GM21825 (cell line): ENCODE measurements around the gene EXOSC3.
"Not testable (repeated sequence)": the region's sequence is repeated elsewhere in the genome, so short reads cannot be mapped to it uniquely, and the experiment has no call there.

Experiments used
- ATAC-seq: cut with Tn5 transposase; IDR thresholded peaks from one replicate; pipeline ENCODE4 v1.9.1; 2021; ENCODE audit warnings: mild to moderate bottlenecking, moderate library complexity; ENCODE audit not compliant: unreplicated experiment

The EXOSC3 gene

DNA sequence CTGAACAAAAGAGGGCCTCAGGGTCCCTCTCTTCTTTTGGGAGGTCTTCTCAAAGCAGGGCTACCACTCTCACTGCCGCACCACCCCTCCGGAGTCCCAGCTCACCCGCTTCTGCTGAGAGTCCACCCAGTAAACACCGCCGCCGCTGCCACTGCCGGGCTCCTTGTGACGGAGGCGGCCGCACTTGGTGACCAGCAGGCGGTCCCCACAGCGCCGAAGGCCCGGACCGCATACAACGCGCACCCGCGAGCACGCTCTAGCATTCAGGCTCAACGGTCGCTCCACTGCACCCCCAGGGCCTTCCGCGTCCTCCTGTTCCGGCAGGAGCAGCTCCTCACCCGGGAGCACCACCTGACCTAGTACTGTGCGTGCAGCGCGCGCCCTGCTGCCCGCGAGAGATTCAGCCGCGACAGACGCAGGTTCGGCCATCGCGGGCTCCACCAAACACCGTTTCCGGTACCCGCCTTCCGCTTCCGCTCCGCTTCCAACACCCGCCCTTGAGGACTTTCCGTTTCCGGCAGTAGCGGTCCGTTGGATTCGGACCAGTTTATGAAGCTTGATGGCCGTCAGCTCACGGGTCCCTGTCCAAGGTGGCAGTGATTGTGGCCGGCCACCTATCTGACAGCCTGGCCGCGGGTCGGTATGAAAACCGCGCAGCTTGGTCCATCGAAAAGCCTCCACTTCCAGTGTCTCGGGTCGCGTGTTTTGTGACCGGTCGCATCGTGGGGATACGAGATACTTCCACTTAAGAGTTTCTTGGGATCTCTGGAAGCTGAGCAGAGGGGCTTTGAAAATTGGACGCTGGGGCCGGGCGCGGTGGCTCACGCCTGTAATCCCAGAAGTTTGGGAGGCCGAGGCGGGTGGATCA is at the start of gene EXOSC3:
TSS of gene EXOSC3 (minus strand) at position 449 of the 868 bp plus-strand sequence. CDS start at position 429, 20 bp downstream.
- ATAC-seq, result peak; percentile 92

DNA sequence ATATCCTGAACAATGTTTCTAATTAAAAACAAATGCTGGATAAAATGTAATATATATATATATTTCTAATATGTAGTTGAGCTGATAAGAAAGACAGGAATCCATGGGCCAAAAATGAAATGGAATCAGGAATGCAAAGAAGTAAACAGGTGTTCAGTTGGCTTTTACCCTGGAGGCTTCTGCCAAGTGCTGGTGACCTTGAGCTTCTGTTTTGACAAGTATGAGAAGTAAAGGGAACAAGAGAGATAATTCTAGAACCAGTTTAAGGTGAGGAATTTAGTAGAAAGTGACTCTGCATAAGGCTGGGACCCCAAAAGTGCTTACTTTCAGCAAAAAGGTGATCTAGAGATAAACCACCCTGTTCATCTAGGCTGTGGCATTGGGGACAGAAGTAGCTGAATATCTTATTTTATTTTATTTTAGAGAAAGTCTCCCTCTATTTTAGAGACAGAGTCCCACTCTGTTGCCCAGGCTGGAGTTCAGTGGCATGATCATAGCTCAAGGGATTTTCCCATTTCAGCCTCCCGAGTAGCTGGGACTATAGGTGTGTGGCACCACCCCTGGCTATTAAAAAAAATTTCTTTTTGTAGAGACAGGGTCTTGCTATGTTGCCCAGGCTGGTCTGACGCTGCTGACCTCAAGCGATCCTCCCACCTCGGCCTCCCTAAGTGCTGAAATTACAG is 42.8 kb upstream of the EXOSC3 start:
- ATAC-seq, result no peak

DNA sequence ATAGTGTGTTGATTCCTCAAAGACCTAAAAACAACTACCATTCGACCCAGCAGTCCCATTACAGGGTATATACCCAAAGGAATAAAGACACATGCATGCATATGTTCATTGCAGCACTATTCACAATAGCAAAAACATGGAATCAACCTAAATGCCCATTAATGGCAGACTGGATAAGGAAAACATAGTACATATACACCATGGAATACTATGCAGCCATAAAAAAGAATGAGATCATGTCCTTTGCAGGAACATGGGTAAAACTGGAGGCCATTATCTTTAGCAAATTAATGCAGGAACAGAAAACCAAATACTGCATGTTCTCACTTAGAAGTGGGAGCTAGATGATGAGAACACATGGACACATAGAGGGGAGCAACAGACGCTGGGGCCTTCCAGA is 40.3 kb upstream of the EXOSC3 start:
- not testable (repeated sequence) for ATAC-seq

DNA sequence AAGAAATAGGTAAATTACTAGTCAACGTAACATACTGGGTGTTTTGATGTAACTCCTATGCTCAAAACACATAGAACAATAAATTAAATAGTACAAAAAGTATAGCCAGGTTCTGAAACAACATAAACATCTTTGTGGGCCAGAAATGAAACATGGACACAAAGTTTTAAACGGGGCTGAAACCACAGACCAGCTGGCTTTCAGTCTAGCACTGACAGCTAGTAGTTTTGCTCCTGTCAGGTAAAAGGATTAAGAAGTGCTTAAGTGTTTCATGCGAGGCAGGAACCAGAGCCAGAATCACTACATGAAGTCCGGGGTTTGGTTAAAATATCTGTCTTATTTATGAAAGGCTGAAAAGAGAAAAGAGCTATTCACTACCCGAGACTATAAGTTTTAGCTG is 35.3 kb upstream of the EXOSC3 start:
- ATAC-seq, result no peak

DNA sequence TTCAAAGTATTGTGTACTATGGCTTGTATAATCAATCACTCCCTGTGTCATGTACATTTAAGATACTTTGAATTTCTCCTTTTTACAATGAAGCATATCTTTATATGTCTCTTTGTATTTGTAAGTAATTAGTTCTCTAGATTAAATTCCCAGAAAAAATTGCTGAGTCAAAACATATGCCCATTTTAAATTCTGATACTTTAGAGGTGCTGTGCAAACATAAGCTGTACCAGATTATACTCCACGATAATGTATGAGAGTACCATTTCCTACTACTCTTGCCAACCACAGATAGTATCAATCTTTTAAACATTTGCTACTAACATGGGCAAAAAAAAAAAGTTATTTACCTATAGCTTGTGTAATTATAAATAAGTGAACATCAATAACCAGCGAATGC is 34.0 kb upstream of the EXOSC3 start:
- ATAC-seq, result no peak

DNA sequence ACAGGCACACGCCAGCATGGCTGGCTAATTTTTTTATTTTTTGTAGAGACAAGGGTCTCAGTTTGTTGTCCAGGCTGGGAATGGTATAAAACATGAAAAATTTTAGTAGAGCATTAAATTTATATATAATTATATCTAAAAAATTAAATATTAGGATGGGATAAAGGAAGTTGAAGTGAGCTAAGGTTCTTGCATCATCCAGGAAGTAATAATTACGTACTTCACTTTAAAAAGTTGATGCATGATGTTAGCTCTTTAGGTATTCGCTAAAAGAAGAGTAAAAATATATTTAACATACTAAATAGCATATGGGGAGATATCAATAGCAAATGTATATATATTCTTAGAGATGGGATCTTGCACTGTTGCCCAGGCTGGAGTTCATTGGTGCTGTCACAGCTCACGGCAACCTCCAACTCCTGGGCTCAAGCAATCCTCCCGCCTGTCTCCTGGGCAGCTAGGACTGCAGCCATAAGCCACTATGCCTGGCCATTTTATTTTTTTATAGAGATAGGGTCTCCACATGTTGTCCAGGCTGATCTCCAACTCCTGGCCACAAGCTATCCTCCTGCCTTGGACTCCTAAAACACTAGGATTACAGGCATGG is 28.0 kb upstream of the EXOSC3 start:
- no peak for ATAC-seq

DNA sequence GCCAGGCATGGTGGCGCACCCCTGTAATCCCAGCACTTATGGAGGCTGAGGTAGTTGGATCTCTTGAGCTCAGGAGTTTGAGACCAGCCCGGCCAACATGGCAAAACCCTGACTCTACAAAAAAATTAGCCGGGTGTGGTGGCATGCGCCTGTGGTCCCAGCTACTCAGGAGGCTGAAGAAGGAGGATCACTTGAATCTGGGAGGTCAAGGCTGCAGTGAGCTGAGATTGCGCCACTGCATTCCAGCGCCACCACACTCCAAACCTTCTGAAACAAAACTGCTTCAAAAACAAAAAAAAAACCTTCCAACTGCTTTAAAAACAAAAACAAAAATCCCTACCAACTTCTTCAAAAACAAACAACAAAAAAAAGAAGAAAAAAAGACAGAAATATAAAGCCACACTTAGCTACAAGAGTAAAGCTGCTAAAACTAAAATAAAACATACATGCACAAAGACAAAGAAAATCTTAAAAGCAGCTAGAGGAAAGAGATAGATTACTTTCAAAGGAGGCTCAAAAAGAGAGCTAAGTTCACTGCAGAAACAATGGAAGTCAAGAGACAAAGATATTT is 27.1 kb upstream of the EXOSC3 start:
- ATAC-seq, result no peak

DNA sequence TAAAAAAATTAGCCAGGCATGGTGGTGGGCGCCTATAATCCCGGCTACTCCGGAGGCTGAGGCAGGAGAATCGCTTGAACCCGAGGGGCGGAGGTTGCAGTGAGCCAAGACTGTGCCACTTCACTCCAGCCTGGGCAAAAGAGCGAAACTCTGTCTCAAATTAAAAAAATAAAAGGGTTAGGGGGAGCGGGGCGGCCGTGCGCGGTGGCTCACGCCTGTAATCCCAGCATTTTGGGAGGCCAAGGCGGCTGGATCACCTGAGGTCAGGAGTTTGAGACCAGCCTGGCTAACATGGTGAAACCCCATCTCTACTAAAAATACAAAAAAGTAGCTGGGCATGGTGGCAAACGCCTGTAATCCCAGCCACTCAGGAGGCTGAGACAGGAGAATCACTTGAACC is 24.8 kb upstream of the EXOSC3 start:
- ATAC-seq, result not testable (repeated sequence)

DNA sequence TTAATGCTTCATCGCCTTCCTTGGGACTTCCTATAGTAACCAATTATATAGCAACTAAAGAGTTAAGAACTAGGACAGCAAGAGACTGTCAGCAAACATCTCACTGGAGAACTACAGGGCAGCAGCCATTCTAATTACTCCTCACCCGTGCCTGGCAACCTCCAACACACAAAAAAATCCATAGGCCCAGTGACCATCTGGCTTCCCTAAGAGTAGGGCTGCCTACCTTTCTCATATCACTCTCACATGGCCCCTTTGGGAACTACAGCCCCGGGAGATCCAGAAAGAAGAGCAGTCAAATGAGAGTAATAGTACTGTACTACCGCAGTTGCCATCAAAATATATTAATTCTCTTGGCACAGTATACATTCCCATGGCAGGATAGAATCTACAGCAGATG is 21.4 kb upstream of the EXOSC3 start:
- no peak for ATAC-seq

DNA sequence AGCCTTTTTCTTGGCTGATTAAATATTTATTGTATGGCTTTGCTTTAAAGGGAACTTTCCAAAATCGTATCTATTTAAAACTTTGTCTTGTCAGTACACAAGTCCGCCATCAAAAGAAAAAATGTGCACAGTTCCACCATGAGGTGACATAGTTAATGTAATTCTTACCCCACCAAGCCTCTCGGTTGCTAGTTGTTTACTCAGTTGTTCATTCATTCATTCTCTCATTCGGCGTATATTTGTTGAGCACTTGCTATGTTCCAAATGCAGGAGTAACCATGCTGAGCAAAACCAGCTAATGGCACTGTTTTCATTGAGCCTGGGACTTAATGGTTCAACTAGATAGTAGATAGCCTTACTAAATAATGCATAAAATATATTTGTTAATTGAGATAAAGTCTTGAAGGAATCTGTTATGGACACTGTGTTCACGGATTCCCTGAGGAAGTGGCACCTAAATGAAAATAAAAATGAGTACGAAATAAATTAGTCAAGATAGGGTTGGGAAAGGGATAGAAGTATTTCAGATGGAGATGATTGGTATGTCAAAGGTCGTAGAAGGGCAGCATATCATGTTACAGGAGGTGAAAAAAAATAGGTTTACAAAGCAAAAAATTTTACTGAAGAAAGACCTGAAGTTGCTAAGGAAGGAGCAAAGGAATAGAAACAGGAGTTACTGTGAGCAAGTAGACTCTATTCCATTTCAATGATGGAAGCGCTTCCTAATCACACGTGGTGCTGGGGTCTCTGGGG is 17.3 kb upstream of the EXOSC3 start:
- no peak for ATAC-seq

DNA sequence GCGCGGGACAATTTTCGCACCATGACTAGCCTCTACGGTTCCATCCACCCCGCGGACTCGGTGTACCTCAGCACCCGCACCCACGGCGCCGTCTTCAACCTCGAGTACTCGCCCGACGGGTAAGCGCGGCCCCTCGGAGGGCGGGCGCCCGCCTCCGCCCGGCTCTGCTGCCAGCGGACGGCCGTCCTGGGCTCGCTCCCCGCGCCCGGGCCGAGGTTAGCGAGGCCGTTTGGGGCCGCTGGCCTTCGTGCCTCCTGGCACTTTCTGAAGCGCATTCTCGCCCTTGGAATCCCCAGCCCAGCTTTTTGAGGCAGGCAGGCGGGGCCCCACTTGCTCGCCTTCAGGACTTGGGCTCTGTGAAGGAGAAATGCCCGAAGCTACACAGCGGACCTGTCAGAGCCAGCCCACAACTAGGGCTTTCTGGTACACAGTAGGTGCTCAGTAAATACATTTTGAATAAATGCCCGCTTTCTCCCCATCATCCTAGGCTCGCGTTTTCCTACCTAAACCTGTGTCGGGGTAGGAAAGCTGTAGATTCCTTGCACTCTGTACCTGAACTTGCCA is 16.5 kb upstream of the EXOSC3 start:
- ATAC-seq, result peak; percentile 39

DNA sequence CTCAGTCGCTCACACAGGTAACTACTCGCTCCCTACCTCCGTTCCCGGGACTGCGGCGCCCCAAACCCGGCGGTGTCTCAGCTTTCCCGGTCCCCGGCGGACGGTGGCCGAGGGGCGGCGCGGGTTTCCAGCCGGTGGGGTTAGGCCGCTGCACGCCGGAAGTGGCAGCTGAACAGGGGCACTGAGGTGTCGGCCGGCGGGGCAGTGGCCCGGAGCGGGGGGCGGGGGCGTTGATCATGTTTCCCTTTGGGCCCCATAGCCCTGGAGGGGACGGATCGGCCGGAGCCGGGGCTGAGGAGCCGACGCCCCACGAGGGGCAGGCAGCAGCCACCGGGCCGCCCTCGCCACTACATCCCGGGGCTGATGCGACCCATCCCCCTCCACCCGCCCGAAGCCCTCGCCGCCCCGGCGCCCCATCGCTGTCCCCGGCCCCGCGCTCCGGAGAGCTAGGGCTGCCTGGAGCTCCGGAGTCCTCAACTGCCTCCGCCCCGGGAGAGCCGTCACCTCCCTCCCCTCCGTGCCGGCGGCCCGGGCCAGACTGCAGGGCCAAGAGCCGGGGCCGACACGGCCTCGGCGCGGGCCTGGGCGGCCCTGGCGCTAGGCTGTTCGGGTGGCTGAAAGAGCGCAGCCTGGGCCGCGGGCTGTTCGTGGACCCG is 15.9 kb upstream of the EXOSC3 start, which contains the start of gene DCAF10:
TSS of gene DCAF10 (plus strand) at position 167 of the 656 bp plus-strand sequence. CDS start at position 237, 70 bp downstream.
- peak; percentile 67 for ATAC-seq

DNA sequence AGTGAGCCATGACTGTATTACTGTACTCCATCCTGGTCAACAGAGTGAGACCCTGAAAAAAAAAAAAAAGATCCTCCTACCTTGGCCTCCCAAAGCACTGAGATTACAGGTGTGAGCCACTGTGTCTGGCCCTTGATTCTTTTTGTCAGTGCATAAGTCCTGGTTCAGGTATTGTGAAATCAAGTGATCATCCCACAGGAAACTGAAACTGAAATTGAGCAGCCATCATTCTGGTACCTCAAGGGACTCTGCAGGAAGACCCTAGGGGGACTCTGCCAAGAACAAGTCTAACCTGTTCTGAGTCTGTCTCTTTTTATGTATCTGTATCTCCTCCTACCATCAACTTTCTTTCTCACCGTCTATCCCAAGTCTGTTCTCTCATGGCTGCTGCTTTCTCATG is 13.8 kb upstream of the EXOSC3 start:
- ATAC-seq, result no peak

DNA sequence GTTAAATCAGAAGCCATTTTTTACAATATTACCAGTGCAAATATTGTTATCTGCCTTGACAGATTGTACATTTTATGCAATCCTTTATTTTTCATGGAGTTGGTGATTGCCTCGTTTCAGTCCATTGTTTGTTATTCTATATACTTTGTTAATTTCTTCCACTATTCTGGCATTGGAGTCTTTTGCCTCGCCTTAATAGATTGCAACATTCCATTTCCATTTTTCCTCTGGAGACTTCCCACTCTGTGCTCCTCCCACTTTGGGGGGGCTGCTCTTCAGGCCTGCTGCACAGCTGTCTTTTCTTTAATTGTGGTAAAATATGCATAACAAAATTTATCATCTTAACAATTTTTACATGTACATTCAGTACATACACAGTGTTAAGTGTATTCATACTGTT is 11.4 kb upstream of the EXOSC3 start:
- ATAC-seq, result no peak

DNA sequence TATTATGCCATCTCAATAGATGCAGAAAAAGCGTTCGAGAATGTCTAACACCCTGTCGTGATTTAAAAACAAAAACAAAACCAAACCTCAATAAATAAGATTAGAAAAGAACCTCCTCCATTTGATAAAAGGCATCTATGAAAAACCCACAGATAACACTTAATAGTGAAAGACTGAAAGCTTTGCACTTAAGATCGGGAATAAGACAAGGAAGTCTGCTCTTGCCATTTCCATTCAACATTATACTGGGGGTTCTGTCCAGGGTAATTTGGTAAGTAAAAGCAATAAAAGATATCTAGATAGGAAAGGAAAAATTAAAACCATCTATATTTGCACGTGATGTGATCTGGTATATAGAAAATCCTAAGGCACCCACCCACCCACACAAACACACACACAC is 7.3 kb upstream of the EXOSC3 start:
- ATAC-seq, result no peak

DNA sequence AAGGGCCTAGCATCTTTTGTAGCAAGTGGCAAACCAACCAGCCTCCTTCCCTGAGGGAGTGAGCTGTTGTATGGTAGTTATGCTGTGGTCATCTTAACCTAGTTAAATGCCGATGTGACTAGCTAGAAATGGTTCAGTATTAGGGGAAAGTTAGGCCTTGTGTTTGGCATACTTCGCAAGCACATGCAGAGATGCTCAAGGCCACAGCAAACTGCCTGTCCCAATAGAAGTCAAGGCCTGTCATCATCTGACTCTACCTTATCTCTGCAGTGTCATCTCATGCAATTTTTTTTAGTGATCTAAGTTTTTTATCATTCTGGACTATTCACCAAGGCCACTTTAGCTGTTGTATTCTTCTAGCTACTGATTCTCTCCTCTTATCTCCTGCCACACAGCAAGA is 5.2 kb upstream of the EXOSC3 start:
- ATAC-seq, result no peak

DNA sequence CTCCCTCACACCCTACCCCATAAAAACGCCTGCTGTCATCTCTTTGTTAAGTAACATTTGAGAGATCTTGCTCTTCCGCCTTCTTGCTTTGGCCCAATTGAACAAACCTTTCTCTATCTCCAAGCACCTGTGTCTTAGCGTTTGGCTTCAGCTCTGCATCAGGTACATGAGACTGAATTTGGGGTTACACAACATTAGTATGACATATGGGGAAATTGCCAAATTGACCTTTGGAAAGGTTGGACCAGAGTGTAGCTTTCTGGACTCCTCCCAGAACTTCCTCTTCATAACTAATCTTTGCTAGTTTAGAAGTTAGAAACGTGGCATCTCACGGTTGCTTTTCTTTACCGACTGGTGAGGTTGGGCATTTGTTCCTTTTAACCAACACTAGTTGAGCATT is 3.5 kb upstream of the EXOSC3 start:
- no peak for ATAC-seq

DNA sequence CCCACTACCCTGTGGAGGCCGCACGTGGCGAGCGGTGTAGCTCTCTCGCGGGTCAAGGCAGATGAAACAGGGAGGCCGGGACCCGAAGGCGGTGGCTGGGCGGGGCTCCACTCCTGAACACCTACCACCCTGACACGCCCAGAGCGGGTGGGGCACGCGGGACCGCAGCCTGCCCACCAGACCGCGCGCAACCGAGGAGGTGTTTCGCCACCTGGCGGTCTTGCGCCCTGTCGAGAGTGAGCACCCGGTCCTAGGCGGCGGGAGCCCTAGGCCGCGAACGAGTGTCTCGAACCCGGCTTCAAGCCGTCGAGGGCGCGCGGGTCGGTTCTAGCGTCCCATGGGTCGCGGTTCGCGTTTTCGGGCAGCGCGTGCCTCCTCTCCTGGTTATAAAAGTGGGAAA is 2.2 kb upstream of the EXOSC3 start:
- ATAC-seq, result no peak

DNA sequence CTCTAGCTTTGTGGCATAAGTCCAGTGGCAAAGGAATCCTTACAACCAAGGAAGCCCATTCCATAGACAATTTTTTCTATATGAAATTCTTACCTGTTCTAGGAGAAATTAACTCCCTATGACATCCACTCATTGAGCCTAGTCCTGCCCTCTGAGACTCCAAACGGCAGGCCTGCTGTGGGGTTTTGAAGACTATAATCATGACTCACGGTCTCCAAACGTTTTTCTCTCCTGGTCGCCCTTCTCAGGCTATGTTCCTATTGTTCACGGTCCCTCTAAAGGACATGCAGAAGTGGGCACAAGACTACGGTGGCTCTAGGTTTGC is 611 bp downstream of the EXOSC3 start:
- ATAC-seq, result no peak

DNA sequence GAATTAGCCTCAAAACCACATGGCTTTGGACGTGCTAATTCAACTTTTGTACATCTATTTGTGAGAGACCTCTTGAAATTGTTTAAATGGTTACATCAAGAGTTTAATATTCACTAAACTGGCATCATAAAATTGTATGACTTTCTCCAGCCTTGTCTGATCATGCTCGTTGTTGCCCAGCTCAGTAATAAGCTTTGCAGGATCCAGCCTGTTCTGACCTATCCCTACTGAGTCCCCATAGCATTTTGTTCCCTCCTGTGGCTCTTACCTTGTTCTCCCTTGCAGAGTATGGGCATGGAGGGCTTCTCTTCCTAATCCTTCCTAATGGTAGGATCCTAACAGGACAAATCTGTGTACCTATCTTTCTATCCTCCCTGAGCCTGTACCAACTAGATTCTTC is 6.3 kb downstream of the EXOSC3 start:
- no peak for ATAC-seq
